Lower leg skin (tissue), 4 donors: ENCODE results near the gene GPRIN3. TPM values are rescaled to one million over a fixed set of nuclear protein-coding genes. Genes with fewer than 3 reads are reported as not detected.

Experiments
- DNase-seq, 2 donors: peaks; one replicate each; pipeline ENCODE4 v3.0.0-alpha.2; 2019; ENCODE audit warnings: low spot score in 2 of 2
- H3K4me3 ChIP-seq: fragments of 200-600 bp; sonication (generic); 2 replicates; pipeline ENCODE4 v1.5.1; 2017; ENCODE audit warnings: mild to moderate bottlenecking, low read depth; ENCODE audit not compliant: poor library complexity, severe bottlenecking
- POLR2A ChIP-seq, 2 donors: fragments of 450-650 bp; IDR thresholded peaks; one replicate each; pipeline ENCODE4 v1.6.1; 2016 to 2017; ENCODE audit warnings: antibody characterized with exemption in 2 of 2, mild to moderate bottlenecking in 1 of 2, moderate library complexity in 1 of 2
- WGBS, 2 donors: methylation state at CpG; one replicate each; pipeline ENCODE4 v1.1.5; 2018; 5-methylcytosine and 5-hydroxymethylcytosine counted together
- intact Hi-C: fragments of 100-400 bp; cut with DNase I; formaldehyde crosslinking; loops from one replicate; pipeline ENCODE4 v1.15.0; 2023; ENCODE audit warnings: low total_unique reads
- total RNA-seq, 4 donors: library from RNA; depleted of rRNA; stranded (reverse); fragments of >200 nt; gene quantifications; one replicate each; pipeline ENCODE4 v1.1.0, GENCODE V29; 2016
- TF ChIP-seq, protein P1 (sequence below), 3 donors: fragments of 450-650 bp; IDR thresholded peaks; one replicate each; pipeline ENCODE4 v1.5.1; 2016; ENCODE audit warnings: antibody characterized with exemption in 3 of 3, mild to moderate bottlenecking in 3 of 3, moderate library complexity in 2 of 3

GPRIN3 gene
- total RNA-seq, 4 donors from 2014 or later: 1.5 to 3.3 (median 1.8) TPM

GRCh38 chr4:89277412-89277811 is 30.2 kb downstream of the GPRIN3 start:
- no peak for TF ChIP-seq POLR2A (IDR thresholded peaks at IDR 0.05)
- TF ChIP-seq, protein P1, sequence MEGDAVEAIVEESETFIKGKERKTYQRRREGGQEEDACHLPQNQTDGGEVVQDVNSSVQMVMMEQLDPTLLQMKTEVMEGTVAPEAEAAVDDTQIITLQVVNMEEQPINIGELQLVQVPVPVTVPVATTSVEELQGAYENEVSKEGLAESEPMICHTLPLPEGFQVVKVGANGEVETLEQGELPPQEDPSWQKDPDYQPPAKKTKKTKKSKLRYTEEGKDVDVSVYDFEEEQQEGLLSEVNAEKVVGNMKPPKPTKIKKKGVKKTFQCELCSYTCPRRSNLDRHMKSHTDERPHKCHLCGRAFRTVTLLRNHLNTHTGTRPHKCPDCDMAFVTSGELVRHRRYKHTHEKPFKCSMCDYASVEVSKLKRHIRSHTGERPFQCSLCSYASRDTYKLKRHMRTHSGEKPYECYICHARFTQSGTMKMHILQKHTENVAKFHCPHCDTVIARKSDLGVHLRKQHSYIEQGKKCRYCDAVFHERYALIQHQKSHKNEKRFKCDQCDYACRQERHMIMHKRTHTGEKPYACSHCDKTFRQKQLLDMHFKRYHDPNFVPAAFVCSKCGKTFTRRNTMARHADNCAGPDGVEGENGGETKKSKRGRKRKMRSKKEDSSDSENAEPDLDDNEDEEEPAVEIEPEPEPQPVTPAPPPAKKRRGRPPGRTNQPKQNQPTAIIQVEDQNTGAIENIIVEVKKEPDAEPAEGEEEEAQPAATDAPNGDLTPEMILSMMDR (IDR thresholded peaks at IDR 0.05): no peak
- intact Hi-C loops: no loop called here
- 86 to 90% methylated on average over 5 of the region's 5 CpGs for WGBS, 2 donors
- no peak for DNase-seq
- H3K4me3 ChIP-seq: no peak overlapping the region

DNA sequence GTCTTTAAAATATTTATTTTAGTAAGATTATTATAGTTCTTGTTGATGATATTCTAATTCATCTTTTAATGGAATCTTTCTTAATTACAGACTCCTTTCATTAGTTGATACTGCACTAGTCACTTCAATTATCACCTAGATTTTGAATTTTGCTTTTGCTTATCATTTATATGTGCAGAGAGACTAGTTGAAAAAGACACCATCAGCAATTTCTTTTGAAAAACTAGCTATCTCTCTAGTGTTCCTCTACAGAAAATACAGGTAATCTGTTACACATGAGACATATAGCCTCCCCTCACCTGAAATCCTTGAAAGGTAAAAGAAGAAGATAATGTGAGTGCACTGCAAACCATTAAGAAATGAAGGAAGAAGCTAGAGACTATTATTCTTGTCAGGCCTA is 31.3 kb downstream of the GPRIN3 start:
- H3K4me3 ChIP-seq: no peak overlapping the region
- DNase-seq: no peak
- intact Hi-C loops: no loop called here
- TF ChIP-seq POLR2A (IDR thresholded peaks at IDR 0.05): no peak
- TF ChIP-seq, protein P1 (IDR thresholded peaks at IDR 0.05): no peak

DNA sequence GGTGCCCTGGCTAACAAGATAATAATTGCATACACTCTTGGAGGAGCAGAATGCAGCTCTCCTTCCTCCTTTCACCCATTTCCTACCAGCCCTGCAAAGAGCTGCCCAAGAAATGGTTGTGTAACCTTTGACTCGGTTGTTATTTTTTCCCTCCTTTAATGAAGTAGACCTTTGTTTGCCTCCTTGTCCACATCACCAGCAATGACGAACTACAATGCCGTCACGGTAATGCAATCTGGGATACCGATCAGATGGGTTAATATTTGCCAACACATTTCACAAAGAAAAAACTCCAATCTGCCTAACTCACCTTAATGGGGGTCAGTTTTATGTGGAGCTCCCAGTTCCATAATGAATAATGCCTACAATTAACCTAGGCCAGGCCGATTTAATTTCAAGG is 32.0 kb downstream of the GPRIN3 start:
- intact Hi-C loops: no loop called here
- WGBS, 2 donors: 85 to 90% methylated on average over 6 of the region's 6 CpGs
- DNase-seq: no peak
- no peak overlapping the region for H3K4me3 ChIP-seq
- TF ChIP-seq, protein P1 (IDR thresholded peaks at IDR 0.05): no peak
- TF ChIP-seq POLR2A (IDR thresholded peaks at IDR 0.05): no peak

DNA sequence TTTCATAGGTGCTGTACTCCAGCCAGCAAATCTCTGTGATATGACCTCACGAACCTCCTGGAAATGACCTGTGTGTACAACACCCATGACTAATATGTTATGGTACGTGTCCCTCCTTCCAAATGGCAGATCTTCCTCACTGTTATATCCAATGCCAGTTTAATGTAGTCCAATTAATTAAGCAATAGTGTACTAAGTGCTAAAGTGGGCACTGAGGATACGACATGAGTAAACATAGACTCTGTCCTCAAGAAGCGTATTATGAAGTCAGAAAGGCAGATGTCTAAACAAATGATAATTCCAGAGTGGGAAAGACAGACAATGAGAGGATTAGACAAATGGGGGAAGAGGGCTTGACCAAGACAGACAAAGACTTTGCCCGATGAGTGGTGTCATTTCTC is 33.9 kb downstream of the GPRIN3 start:
- intact Hi-C loops: no loop called here
- WGBS, 2 donors: 84 to 87% methylated on average over 5 of the region's 5 CpGs
- no peak for DNase-seq
- no peak overlapping the region for H3K4me3 ChIP-seq
- TF ChIP-seq POLR2A (IDR thresholded peaks at IDR 0.05): no peak
- TF ChIP-seq, protein P1 (IDR thresholded peaks at IDR 0.05): no peak

GRCh38 chr4:89270792-89271191 is 36.8 kb downstream of the GPRIN3 start:
- no peak for TF ChIP-seq POLR2A (IDR thresholded peaks at IDR 0.05)
- TF ChIP-seq, protein P1 (IDR thresholded peaks at IDR 0.05): no peak
- WGBS, 2 donors: 75 to 82% methylated on average over 1 of the region's 1 CpG
- intact Hi-C loops: no loop called here

GRCh38 chr4:89269121-89269666 is 38.4 kb downstream of the GPRIN3 start:
- 84 to 86% methylated on average over 4 of the region's 4 CpGs for WGBS, 2 donors
- intact Hi-C loops: no loop called here
- TF ChIP-seq, protein P1 (IDR thresholded peaks at IDR 0.05): no peak
- no peak for TF ChIP-seq POLR2A (IDR thresholded peaks at IDR 0.05)
- DNase-seq: no peak
- no peak overlapping the region for H3K4me3 ChIP-seq

More at GRCh38 chr4:89270792-89271191, 36.8 kb downstream of the GPRIN3 start:
- H3K4me3 ChIP-seq: no peak overlapping the region
- no peak for DNase-seq
